ENCODE results near the gene DCAF12.

- TF ChIP-seq, protein P1, sequence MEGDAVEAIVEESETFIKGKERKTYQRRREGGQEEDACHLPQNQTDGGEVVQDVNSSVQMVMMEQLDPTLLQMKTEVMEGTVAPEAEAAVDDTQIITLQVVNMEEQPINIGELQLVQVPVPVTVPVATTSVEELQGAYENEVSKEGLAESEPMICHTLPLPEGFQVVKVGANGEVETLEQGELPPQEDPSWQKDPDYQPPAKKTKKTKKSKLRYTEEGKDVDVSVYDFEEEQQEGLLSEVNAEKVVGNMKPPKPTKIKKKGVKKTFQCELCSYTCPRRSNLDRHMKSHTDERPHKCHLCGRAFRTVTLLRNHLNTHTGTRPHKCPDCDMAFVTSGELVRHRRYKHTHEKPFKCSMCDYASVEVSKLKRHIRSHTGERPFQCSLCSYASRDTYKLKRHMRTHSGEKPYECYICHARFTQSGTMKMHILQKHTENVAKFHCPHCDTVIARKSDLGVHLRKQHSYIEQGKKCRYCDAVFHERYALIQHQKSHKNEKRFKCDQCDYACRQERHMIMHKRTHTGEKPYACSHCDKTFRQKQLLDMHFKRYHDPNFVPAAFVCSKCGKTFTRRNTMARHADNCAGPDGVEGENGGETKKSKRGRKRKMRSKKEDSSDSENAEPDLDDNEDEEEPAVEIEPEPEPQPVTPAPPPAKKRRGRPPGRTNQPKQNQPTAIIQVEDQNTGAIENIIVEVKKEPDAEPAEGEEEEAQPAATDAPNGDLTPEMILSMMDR (IDR thresholded peaks at IDR 0.05; ENCODE audit: low read depth, low read length) = no peak
- TF ChIP-seq POLR2A (IDR thresholded peaks at IDR 0.05; ENCODE audit: extremely low read depth, insufficient read length) (no peak), MAX (IDR thresholded peaks at IDR 0.05; ENCODE audit: low read depth, low read length) (no peak), MYC (IDR thresholded peaks at IDR 0.05; ENCODE audit: low read depth, low read length) (no peak)
These were observed 5.1 kb upstream of the DCAF12 start for GRCh38 chr9:34131571-34131970.
